ENCODE data around the gene MED28.

- TF ChIP-seq CTCF (IDR thresholded peaks at IDR 0.05) (no peak), EZH2 (IDR thresholded peaks at IDR 0.05; ENCODE audit: borderline replicate concordance, insufficient read depth, low read depth, low read length, poor library complexity, severe bottlenecking) (no peak)
These were observed 33.5 kb upstream of the MED28 start for GRCh38 chr4:17580969-17581368.

Data from B cell (primary cell).